GM21723 (cell line): ENCODE results near the gene FHOD1.
A peak's percentile ranks its signal among the peaks of the same experiment; 100 is the strongest.

ENCODE experiments used
- ATAC-seq: cut with Tn5 transposase; IDR thresholded peaks from one replicate; pipeline ENCODE4 v1.9.1; 2021; ENCODE audit warnings: mild to moderate bottlenecking, moderate library complexity; ENCODE audit not compliant: unreplicated experiment

The FHOD1 gene

GRCh38 chr16:67193536-67193935 lies 53.7 kb downstream of the FHOD1 start:
- no peak for ATAC-seq

GRCh38 chr16:67192781-67193361 lies 54.4 kb downstream of the FHOD1 start:
- ATAC-seq = peak; percentile 8

- peak; percentile 81 for ATAC-seq
Observed at GRCh38 chr16:67191995-67192681, 55.1 kb downstream of the FHOD1 start, which contains the start of gene E2F4. E2F4 (plus strand) TSS chr16:67192155; CDS start chr16:67192228, 73 bp downstream.

- peak; percentile 5 for ATAC-seq
Observed at GRCh38 chr16:67191411-67191994, 55.8 kb downstream of the FHOD1 start.

- no peak for ATAC-seq
Observed at GRCh38 chr16:67190448-67191399, 56.6 kb downstream of the FHOD1 start.

- no peak for ATAC-seq
Observed at GRCh38 chr16:67190041-67190440, 57.2 kb downstream of the FHOD1 start, which contains the start of gene EXOC3L1. EXOC3L1 (minus strand) TSS chr16:67190136; CDS start chr16:67189676, 460 bp downstream.

- ATAC-seq = no peak
Observed at GRCh38 chr16:67188798-67189197, 58.5 kb downstream of the FHOD1 start.

GRCh38 chr16:67188323-67188722 lies 59.0 kb downstream of the FHOD1 start:
- no peak for ATAC-seq

- ATAC-seq = no peak
Observed at GRCh38 chr16:67187175-67187890, 59.9 kb downstream of the FHOD1 start.

- ATAC-seq = no peak
Observed at GRCh38 chr16:67186550-67186950, 60.7 kb downstream of the FHOD1 start.

- ATAC-seq = no peak
Observed at GRCh38 chr16:67185651-67186134, 61.6 kb downstream of the FHOD1 start.

- ATAC-seq = peak; percentile 31
Observed at GRCh38 chr16:67184995-67185650, 62.2 kb downstream of the FHOD1 start.

GRCh38 chr16:67184453-67184994 lies 62.8 kb downstream of the FHOD1 start:
- peak; percentile 13 for ATAC-seq

- peak; percentile 92 for ATAC-seq
Observed at GRCh38 chr16:67183627-67184452, 63.4 kb downstream of the FHOD1 start, which contains the start of gene MATCAP1. MATCAP1 (minus strand) TSS chr16:67183963; CDS start chr16:67180610, 3,353 bp downstream.

GRCh38 chr16:67183284-67183626 lies 64.0 kb downstream of the FHOD1 start:
- ATAC-seq = no peak

- no peak for ATAC-seq
Observed at GRCh38 chr16:67182288-67182687, 65.0 kb downstream of the FHOD1 start.

GRCh38 chr16:67181346-67181745 lies 65.9 kb downstream of the FHOD1 start:
- ATAC-seq = no peak

- no peak for ATAC-seq
Observed at GRCh38 chr16:67180166-67180565, 67.1 kb downstream of the FHOD1 start.
